Ovary (tissue), 9 donors: ENCODE results near the gene LAG3. TPM values are rescaled to one million over a fixed set of nuclear protein-coding genes. Genes with fewer than 3 reads are reported as not detected.

Experiments used
- DNase-seq, 5 donors: peaks; one replicate each; pipeline ENCODE4 v3.0.0-alpha.2; 2019 to 2020
- H3K27ac ChIP-seq, 2 donors: fragments of 200-600 bp; one replicate each; pipeline versions ENCODE4 v1.5.1 to v1.8.0; 2019 to 2022
- H3K27me3 ChIP-seq: fragments of 200-600 bp; one replicate; pipeline ENCODE4 v1.8.0; 2022
- H3K36me3 ChIP-seq: fragments of 200-600 bp; sonication (generic); one replicate; pipeline ENCODE4 v1.5.1; 2019
- H3K4me1 ChIP-seq: one replicate; pipeline ENCODE4 v1.8.1; 2013; ENCODE audit warnings: mild to moderate bottlenecking, moderate library complexity; ENCODE audit not compliant: insufficient read depth
- H3K4me3 ChIP-seq: fragments of 200-600 bp; sonication (generic); one replicate; pipeline ENCODE4 v1.5.1; 2017
- H3K9me3 ChIP-seq, 2 donors: fragments of 200-600 bp in 1 of 2; sonication (generic) in 1 of 2; one replicate each; pipeline versions ENCODE4 v1.5.1 to v1.8.1; 2013 to 2019; ENCODE audit warnings: mild to moderate bottlenecking in 1 of 2, moderate library complexity in 1 of 2
- EP300 ChIP-seq: sonication (generic); formaldehyde crosslinking; IDR thresholded peaks from one replicate; pipeline ENCODE4 v1.6.1; 2017; ENCODE audit warnings: antibody characterized with exemption
- POLR2A ChIP-seq: fragments of 450-650 bp; IDR thresholded peaks from one replicate; pipeline ENCODE4 v1.6.1; 2017; ENCODE audit warnings: antibody characterized with exemption, mild to moderate bottlenecking, moderate library complexity
- WGBS, 3 donors: extraction: QIAGEN DNeasy Blood & Tissue Kit in 1 of 3; methylation state at CpG; one replicate each; pipeline versions ENCODE4 v1.1.5 to v1.1.7; 2013 to 2017; 5-methylcytosine and 5-hydroxymethylcytosine counted together
- intact Hi-C, 4 donors: fragments of 100-400 bp; cut with DNase I; formaldehyde crosslinking; loops; one replicate each; pipeline versions ENCODE4 v1.11.0 to v1.15.1; 2022 to 2023
- polyA plus RNA-seq, 2 donors: library from polyadenylated mRNA; stranded (reverse); fragments of 200-250 nt in 1 of 2; fragments of 350-450 nt in 1 of 2; fragmentation: Illumina TruSeq in 1 of 2; extraction: RNeasy Lipid Tissue Mini Kit (QIAGEN cat#74804) in 1 of 2; gene quantifications; one replicate each; pipeline ENCODE4 v1.2.3, GENCODE V29; 2013 to 2014
- total RNA-seq, 7 donors: library from RNA; depleted of rRNA in 2 of 7; stranded (reverse); fragments of >200 nt in 2 of 7; fragmentation: NEBNext Ultra II Directional in 3 of 7; extraction: Animal tissue kit (Norgen Biotek cat#: 25700) in 3 of 7; gene quantifications; one replicate each; pipeline versions ENCODE4 v1.1.0 to v1.2.4, GENCODE V29; 2016 to 2023
- TF ChIP-seq, protein P1 (sequence below), 3 donors: fragments of 450-650 bp in 2 of 3; fragments of 200-600 bp in 1 of 3; IDR thresholded peaks; one replicate each; pipeline versions ENCODE4 v1.5.1 to v1.8.0; 2016 to 2022; ENCODE audit warnings: antibody characterized with exemption in 3 of 3, mild to moderate bottlenecking in 1 of 3
- donor health status: DM: no; HTN: no; CAD: no; lungs with moderate emphysema.
- donor health status: DM: no; HTN: no; CAD: no.
- donor health status: Bipolar disorder and iron deficiency.
- donor health status: DM: yes; HTN: yes; CAD: no.
- donor health status: DM: no; HTN: no; CAD: no.
- donor health status: DM: yes; HTN: yes; CAD: no.

Gene LAG3
- total and polyA plus RNA-seq, 9 donors, result 4.7 to 21.8 (median 14.2) TPM

DNA sequence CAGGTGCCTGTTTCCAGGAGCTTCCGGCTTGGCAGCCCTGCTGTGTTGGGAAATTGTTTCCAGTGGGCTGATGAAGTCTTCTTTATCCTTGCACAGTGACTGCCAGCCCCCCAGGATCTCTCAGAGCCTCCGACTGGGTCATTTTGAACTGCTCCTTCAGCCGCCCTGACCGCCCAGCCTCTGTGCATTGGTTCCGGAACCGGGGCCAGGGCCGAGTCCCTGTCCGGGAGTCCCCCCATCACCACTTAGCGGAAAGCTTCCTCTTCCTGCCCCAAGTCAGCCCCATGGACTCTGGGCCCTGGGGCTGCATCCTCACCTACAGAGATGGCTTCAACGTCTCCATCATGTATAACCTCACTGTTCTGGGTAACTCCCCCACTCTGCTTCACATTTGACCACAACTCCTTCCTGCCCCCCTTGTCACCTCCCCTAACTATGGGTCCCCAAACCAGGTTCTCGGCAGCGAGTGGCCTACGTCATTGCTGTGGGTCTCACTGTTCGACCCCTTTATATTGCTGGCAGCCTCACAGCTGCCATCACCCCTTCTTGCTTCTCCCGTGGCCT, 2.3 kb downstream of the LAG3 start:
- H3K9me3 ChIP-seq, result no peaks in the 10 kb centered on the region
- H3K27ac ChIP-seq, result peak overlapping the region in 1 of 2 donors; percentile 62
- TF ChIP-seq EP300 (no peak), POLR2A (no peak)
- TF ChIP-seq, protein P1, sequence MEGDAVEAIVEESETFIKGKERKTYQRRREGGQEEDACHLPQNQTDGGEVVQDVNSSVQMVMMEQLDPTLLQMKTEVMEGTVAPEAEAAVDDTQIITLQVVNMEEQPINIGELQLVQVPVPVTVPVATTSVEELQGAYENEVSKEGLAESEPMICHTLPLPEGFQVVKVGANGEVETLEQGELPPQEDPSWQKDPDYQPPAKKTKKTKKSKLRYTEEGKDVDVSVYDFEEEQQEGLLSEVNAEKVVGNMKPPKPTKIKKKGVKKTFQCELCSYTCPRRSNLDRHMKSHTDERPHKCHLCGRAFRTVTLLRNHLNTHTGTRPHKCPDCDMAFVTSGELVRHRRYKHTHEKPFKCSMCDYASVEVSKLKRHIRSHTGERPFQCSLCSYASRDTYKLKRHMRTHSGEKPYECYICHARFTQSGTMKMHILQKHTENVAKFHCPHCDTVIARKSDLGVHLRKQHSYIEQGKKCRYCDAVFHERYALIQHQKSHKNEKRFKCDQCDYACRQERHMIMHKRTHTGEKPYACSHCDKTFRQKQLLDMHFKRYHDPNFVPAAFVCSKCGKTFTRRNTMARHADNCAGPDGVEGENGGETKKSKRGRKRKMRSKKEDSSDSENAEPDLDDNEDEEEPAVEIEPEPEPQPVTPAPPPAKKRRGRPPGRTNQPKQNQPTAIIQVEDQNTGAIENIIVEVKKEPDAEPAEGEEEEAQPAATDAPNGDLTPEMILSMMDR (IDR thresholded peaks at IDR 0.05), result no peak

DNA sequence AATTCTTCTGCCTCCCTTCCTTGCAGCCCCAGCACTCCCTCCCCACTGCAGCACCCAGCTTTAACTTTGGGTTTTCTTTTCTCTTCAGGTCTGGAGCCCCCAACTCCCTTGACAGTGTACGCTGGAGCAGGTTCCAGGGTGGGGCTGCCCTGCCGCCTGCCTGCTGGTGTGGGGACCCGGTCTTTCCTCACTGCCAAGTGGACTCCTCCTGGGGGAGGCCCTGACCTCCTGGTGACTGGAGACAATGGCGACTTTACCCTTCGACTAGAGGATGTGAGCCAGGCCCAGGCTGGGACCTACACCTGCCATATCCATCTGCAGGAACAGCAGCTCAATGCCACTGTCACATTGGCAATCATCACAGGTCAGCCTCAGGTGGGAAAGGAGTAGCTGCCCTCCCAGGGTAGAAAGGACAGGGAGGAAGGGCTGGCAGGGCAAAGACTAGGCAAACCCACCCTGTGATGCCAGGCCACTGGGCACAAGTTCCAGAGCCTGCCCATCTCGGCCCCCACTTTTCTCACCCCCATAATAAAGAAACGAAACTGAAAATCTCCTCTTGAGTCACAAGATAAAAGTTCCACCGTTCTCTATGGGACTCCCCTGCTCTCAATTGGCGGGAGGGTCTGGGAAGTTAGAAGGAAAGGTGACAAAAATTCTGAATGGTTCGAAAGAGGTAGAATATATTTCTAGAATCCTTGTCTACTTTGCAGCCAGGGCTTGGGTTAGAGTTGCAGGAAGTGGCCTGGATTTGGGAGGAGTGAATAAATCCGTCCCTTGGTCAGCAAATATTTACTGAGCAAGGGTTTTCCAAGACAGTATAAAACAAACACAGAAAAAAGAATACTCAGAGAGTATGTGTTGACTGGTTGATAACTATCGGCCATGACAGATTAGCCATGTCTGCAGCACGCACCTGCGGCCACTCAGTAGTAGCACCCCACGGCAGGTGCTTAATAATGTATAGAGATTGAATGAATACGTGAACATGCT, 3.2 kb downstream of the LAG3 start:
- DNase-seq, result no peak
- Histone ChIP-seq H3K36me3 (no peaks in the 10 kb centered on the region), H3K27ac (peak overlapping the region in 1 of 2 donors; percentile 87), H3K4me3 (no peak overlapping the region), H3K27me3 (no peaks in the 10 kb centered on the region), H3K9me3 (no peaks in the 10 kb centered on the region), H3K4me1 (peaks cover 8% of the 10 kb centered on the region)
- TF ChIP-seq EP300 (no peak), POLR2A (no peak)
- TF ChIP-seq, protein P1 (IDR thresholded peaks at IDR 0.05), result no peak
- 80 to 91% (median 81%) methylated on average over 16 of the region's 16 CpGs for WGBS, 3 donors
- intact Hi-C loops, result loop anchor here in 3 of 4 donors (5.0 to 10.0 kb wide), 3 partner anchors 38 to 221 kb away; partner anchors contain the start of gene IFFO1 (in 1 of the 3)

More for the DNA sequence above, 2.3 kb downstream of the LAG3 start:
- DNase-seq, result peak in 1 of 5 donors; percentile 28
- WGBS, 3 donors, result 89 to 93% (median 91%) methylated on average over 15 of the region's 15 CpGs
- intact Hi-C loops, result loop anchor here in 3 of 4 donors (5.0 to 10.0 kb wide), 3 partner anchors 37 to 220 kb away; partner anchors contain the start of gene IFFO1 (in 1 of the 3)
- no peak overlapping the region for H3K4me3 ChIP-seq
- H3K36me3 ChIP-seq, result no peaks in the 10 kb centered on the region
- no peaks in the 10 kb centered on the region for H3K27me3 ChIP-seq
- peaks cover 8% of the 10 kb centered on the region for H3K4me1 ChIP-seq

DNA sequence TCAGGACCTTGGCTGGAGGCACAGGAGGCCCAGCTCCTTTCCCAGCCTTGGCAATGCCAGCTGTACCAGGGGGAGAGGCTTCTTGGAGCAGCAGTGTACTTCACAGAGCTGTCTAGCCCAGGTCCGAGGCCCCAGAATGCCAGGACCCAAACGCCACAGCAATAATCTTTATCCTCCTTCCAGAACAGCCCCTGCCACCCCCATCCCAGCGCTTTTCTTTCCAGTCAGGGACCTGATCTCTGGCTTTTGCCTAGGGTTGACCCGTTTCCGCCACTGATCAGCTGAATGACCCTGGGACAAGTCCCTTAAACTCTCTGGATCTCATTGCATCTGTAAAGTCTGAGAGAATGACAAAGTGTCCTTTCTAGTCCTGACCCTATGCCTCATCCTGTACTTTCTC, 5.1 kb downstream of the LAG3 start:
- H3K27ac ChIP-seq, result peak overlapping the region; percentile 61 to 87
- H3K36me3 ChIP-seq, result no peaks in the 10 kb centered on the region
- TF ChIP-seq, protein P1 (IDR thresholded peaks at IDR 0.05), result no peak
- TF ChIP-seq EP300 (no peak), POLR2A (no peak)
- H3K4me3 ChIP-seq, result no peak overlapping the region
- peaks cover 5% of the 10 kb centered on the region for H3K4me1 ChIP-seq
- WGBS, 3 donors, result 72 to 82% (median 78%) methylated on average over 5 of the region's 5 CpGs
- no peak for DNase-seq
- H3K27me3 ChIP-seq, result no peaks in the 10 kb centered on the region
- no peaks in the 10 kb centered on the region for H3K9me3 ChIP-seq
- intact Hi-C loops, result loop anchor here in 3 of 4 donors (5.0 to 10.0 kb wide), 3 partner anchors 40 to 223 kb away; partner anchors contain the start of gene IFFO1 (in 1 of the 3)

DNA sequence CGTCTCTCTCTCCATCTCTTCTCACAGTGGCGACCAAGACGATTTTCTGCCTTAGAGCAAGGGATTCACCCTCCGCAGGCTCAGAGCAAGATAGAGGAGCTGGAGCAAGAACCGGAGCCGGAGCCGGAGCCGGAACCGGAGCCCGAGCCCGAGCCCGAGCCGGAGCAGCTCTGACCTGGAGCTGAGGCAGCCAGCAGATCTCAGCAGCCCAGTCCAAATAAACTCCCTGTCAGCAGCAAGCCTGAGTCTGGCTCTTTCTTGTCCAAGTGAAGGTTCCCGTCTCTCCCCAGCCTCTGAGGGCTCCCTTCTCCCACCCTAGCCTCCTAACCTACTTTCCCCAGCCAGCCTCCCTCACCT, 5.9 kb downstream of the LAG3 start:
- peaks cover 2% of the 10 kb centered on the region for H3K4me1 ChIP-seq
- WGBS, 3 donors, result 3 to 14% (median 7%) methylated on average over 14 of the region's 14 CpGs
- TF ChIP-seq, protein P1 (IDR thresholded peaks at IDR 0.05), result no peak
- TF ChIP-seq POLR2A (no peak), EP300 (no peak)
- H3K27me3 ChIP-seq, result no peaks in the 10 kb centered on the region
- H3K9me3 ChIP-seq, result no peaks in the 10 kb centered on the region
- intact Hi-C loops, result loop anchor here in 3 of 4 donors (1.0 to 10.0 kb wide), 4 partner anchors 25 to 223 kb away; partner anchors contain the start of genes IFFO1 (in 1 of the 3) and MLF2 (in 1 of the 3)
- H3K27ac ChIP-seq, result peak overlapping the region; percentile 61 to 87
- no peaks in the 10 kb centered on the region for H3K36me3 ChIP-seq
- DNase-seq, result peak; percentile 70 to 80 (median 71)
- H3K4me3 ChIP-seq, result peak overlapping the region; percentile 37
